ENCODE measurements around the gene DOCK2.

The DOCK2 gene

DNA sequence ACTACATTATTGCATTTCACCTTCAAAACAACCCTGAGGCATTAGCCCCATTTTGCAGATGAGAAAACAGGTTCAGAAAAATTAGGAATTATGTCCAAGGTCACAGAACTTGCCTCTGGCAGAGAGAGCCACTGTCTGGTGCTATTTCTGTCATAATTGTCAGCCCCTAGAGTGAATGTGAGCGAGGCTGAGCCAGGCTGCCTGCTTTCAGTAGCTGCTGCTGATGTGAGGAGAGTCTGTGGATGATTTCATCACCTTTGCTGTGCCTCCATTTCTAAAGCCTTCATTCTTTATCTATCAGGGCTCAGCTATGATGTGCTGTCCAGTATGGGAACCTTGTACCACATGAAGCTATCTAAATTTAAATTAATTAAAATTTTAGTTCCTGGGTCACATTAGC, 271.8 kb downstream of the DOCK2 start:
- no peak for DNase-seq (ENCODE audit: low read depth)

DNA sequence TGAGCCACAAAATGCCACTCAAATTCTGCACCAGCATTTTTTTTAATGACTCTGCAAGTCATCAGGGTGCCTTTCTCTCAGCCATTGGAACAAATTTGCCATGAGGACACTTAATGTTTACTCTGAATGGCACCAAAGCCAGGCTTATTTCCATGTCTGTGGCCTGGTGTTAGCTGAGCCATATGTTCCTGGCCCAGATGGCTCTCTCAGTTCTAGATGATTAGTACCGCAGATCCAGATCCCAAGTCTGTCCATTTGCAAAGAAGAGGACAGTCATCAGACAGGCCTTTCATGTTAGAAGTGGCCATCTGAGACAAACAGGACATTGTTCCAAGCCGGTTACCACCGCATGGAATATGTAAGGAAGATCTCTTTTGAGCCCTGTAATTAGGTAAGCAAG, 272.9 kb downstream of the DOCK2 start:
- DNase-seq (ENCODE audit: low read depth) = no peak

DNA sequence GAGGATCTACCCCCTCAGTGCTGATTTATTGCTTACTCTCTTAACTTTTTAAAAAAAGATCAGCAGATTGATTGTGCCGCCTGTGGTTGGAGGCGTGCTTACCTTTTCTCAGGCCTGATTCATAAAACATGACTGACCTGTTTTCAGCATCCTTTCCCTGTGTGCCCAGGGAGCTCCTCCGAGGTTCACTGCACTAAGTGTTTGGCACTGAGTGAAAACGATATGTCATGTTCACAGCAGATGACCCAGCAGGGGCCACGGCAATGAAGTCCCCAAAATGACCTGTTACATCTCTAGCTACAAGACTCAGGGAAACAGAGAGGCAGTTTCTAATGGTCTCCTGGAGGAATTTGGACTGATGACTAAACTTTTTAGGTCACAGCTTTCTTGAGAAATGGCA, 273.3 kb downstream of the DOCK2 start:
- DNase-seq (ENCODE audit: low read depth) = no peak

DNA sequence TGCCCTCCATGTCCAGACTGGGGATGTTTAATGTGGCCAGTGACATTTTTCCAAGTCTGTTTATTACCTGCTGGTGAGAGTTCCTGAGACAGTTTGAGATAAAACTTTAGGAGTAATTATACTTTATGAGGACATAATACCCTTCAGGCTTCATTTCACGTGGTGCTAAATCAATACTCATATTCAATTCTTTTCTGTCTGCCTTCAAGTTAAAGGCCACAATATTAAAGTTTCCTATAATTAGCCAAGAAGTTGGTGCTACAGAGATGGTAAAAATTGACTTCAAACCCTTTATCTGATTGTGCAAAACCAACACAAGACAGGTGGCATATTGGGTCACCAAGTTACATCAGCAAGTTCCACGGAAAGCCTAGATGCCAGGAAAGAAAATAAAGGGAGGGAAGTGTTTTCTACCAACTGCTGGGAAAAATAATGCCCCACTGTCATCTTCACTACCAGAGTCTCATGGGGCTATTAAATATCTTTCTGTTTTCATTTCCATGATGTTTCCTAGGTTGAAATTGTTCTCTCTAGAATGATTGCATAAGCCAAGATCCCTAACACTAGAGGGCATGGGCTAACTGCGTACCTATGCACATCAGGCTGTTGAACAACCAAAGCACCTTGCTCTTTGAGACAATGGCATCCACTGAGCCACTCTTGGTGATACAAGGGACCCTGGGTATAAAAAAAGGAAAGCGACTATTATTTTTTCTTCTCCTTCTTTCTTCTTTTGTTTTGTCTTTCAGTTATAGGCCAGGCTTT, 274.6 kb downstream of the DOCK2 start:
- DNase-seq (ENCODE audit: low read depth) = no peak

DNA sequence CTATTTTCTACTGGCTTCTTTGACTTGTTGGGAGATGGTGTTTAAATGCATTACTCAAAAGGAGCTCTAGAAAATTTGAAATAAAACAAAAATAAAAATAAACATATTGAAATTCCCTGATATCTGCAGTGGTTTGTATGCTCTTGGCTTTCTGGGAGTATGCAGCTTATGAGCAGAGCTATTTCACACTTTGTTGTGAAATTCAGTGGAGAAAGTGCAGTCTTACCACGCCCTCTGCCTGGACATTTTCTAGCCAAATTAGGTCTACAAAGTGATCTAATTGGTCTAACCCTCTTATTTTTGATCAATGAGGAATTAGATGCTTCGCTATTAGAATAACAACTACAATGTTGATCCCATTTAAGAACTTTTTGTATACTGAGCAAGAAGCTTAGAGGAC, 276.4 kb downstream of the DOCK2 start:
- DNase-seq (ENCODE audit: low read depth) = no peak

DNA sequence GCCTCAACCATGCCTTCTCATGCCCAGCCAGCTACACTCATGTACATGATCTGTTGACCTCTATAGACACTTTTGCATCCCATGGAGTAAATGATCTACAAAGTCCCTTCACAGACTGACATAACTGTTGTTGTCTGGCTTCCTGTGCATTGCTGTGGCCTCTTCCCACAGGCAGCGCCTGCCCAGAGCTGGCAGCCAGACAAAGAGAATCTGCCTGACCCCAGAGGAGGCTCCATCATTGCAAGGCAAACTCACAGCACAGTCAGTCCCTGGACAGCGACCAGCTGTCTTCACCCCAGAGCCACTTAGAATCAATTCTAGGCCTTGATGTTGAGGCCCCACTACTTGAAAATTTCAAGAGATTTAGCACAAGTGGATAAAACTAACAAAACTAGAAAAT, 277.7 kb downstream of the DOCK2 start:
- DNase-seq (ENCODE audit: low read depth) = no peak

DNA sequence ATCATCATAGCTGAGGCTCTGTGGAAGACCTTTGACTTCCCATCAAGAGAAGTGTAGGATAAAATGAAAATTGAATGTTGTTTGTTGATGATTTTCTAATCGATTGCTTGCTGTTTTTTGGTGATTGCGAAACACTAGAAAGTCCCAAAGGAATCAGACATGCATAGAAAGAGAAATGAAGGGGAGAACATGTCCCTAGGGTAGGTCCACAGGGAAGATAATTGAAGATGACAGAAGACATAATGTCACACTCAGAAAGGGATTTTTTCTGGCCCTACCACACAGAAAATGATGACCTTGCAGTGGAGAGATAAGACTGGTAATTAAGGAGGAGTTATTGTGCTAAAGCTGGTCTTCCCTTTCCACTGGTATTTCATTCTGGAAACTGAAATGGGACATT, 280.4 kb downstream of the DOCK2 start:
- no peak for DNase-seq (ENCODE audit: low read depth)

DNA sequence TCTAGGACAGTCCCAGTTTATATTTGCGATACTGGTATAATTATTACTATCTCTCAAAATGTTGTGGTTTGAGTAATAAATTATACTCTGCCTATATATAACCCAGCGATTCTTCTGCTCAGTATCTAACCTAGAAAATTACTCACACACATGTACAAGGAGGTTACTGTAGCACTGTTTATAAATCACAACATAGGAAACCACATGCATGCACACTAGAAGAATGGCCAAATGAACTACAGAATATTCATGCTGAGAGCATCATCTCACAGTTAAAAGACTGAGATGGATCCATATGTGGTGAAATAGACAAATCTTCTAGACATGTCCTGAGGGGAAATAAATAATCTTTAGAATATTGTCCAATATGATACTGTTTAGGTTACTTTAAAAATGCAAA, 281.2 kb downstream of the DOCK2 start:
- DNase-seq (ENCODE audit: low read depth) = no peak

DNA sequence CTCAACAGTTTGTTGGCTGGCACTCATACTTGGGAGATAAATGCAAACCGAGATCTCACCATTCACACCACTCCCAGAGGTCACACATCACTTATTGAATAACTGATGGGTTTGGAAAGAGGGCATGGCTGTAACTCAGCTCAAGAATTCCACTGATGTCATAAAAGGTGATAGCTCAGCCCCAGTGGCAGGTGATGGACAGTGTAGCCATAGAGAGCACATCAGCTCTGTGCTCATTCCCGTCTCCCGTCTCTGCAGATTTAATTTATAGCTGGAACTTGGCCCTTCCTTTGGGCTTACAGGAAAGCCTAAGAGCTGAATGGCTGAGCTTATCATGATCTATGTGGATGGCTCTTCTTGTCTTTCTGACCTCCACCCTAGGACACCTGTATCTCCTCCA, 283.4 kb downstream of the DOCK2 start:
- DNase-seq (ENCODE audit: low read depth) = no peak

DNA sequence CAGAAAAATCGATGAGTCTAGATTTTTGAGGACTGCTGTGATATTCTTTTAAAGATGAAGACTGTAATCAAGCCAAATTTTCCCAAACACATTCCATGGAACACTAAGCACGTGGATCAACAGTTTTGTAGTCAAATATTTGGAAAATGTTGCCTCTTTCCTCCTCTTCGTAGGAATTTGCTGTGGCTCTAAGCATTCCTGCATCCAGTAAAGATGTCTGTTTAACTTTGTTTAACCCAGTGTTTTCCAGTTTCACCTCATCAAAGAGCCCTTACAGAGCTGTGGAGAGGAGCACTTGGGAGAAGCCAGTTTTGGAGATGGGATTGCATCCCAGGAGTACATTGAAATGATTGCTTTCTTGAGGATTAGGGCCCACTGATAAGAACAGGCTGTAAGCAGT, 284.3 kb downstream of the DOCK2 start:
- no peak for DNase-seq (ENCODE audit: low read depth)

DNA sequence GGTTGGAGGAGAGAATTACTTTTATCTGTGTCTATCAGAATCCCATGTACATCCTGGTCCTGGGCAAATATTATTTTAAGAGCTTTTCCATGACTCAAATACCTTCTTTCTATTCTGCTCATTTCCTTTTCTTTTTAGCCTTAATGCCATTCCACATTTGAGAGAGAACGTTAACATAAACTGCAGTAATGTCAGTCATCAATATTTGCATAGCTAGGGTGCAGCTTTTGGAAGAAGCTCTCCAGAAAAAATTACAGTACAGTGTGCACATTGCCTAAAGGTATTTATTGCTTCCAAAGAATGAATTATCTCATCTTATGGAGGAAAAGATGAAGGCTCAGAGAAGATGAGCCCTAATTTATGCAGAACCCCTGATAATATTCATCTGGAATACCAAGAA, 284.9 kb downstream of the DOCK2 start:
- no peak for DNase-seq (ENCODE audit: low read depth)

DNA sequence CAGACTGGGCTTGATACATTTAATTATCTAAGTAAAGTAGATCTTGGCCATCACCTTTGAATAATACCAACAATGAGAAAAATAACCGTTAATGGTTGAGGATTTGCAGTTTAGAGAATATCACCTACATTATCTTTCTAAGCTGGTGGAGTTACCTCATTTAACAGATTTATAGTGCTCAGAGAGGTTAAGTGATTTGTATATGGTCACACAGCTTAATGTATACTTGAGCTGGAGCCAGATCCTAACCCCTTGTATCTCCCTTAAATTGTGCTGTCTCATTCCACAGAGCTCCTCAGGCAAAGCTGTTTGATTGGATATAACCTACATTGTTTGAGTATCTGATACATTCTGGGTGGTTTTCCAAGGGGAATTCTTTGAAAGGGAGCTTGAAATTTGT, 285.4 kb downstream of the DOCK2 start:
- no peak for DNase-seq (ENCODE audit: low read depth)

DNA sequence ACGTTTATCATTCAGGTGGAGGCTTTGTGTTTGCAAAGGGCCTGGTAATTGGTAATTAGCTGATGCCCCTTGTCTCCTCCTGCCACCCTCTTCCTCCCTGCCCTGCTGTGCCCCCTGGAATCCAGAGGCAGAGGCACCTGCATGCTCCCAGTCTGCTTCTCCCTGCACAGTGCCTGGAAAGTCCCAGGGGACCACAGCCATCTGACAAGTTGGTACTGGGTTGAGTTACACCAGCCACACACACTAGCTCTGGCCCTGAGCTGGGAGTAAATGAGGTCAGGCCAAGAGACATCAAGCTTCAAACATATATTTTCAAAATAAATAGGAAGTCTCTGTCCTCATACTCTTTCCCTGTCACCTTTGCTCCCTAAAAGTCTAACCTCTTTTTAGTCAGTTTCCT, 286.9 kb downstream of the DOCK2 start:
- DNase-seq (ENCODE audit: low read depth) = no peak

DNA sequence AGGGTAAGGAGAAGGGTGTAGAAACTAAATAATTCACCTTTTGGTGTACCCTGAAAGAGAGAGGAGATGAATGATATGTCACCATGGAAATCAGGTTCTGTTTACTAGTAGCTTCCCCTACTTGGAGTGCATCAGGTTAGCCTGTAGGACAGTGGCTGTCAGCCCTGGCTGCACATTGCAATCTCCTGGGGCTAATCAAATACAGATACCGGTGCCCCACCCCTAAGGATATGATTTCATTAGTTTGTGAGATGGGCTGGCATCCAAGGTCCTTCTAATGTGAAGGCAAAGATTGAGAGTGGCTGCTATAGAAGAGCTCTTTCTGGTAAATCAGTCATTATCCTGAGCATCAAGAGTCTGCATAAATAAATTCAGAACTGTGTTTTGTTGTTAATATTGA, 296.1 kb downstream of the DOCK2 start:
- DNase-seq (ENCODE audit: low read depth) = no peak

DNA sequence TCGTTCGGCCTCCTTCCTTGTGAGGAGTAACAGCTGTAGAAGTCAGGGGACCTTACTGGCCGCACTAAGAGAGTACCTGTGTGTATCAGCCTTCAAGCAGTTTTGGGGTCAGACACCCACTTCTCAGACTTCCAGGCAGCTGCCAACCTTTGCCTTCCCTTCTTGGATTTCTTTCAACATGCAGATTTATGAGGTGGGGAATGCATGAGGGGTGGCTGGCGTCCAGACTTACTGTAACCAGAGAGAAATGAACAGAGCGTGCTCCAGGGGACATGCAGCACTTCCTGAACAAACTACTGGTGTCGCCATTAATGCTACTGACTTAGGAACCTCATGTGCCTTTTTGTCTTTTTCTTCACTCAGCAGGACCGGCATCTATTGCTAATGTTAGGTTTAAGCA, 296.5 kb downstream of the DOCK2 start:
- DNase-seq (ENCODE audit: low read depth) = no peak

DNA sequence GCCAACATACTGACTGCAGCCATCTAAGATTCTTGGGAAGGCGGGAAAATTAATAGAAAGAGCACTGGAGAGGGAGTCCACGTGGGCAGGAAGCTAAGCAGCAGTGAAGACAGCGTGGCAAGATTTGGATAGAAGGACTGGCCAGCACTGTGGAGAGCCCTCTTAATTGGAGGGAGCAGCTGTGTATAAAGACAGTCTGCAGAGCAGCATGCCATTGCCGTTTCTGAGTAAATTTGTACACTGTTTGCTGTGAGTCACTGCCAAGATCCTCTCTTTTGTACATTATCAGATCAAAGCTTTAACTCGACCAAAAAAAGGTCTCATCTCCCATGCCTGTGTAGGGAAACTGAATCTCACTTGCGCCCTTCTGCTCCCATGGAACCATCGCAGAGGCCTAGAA, 297.9 kb downstream of the DOCK2 start:
- DNase-seq (ENCODE audit: low read depth) = no peak

DNA sequence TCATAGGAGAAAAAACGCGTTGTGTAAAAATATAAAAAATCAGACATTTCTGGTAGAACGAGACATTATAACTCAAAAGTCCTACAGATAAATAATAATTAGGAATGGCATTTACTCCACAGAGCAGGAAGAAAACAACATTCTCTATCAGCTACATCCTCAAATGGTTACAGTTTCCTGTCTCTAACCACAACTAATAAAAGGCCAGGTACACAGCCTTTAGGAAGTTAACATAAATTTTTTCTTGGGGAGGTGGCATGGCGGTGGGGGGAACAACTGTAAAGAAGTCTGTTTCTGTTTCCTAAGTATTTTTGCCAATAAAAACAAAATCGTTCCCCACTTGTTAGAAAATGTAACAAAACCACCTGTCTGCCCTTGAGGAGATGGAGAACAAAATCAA, 298.7 kb downstream of the DOCK2 start:
- no peak for DNase-seq (ENCODE audit: low read depth)

DNA sequence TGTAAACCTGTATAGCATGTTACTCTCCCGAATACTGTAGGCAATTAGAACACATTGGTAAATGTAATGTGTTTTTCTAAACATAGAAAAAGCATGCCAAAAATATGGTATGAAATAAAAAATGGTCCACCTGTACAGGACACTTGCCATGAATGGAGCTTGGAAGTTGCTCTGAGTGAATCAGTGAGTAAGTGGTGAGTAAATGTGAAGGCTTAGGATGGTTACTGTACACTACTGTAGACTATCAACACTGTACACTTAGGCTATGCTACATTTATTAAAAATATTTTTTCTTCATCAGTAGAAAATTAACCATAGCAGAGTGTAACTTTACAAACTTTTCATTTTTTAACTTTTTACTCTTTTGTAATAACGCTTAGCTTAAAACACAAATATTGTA, 301.4 kb downstream of the DOCK2 start:
- no peak for DNase-seq (ENCODE audit: low read depth)

DNA sequence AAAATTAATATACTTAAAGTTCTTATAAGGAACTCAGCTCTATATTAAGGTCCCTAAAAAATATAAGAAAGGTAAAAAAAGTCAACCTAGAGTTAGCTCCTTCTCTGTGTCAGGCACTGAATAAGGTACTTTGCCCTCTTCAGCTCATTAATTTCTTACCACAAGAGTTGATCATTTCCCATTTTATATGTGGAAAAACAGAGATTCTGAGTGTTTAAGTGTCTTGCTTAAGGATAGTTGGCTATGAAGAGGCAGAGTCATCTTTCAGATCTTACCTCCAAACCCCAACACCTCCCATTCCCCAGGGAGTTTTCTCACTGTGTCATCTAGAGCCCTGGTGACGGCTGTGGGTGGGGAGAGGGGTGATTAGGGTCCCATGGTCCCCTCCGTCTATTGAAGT, 302.7 kb downstream of the DOCK2 start:
- DNase-seq (ENCODE audit: low read depth) = no peak

DNA sequence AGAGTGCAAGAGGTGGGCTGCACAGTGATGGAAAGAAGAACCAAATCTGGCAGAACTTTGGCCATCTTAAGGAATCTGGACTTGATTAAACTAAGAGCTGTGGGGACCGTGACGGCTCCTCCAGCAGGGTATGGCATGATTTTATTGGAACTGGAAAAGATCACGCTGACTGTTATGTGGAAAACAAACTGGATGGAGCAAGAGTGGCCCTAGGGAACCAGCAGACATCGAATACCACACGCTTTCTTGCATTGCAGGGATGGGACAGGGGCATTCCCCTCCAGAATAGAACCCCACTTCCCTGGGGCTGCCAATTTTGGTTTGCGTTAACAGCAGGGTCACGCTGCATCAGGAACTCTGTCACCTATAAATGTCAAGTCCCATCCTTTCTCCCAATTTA, 304.5 kb downstream of the DOCK2 start:
- no peak for DNase-seq (ENCODE audit: low read depth)

DNA sequence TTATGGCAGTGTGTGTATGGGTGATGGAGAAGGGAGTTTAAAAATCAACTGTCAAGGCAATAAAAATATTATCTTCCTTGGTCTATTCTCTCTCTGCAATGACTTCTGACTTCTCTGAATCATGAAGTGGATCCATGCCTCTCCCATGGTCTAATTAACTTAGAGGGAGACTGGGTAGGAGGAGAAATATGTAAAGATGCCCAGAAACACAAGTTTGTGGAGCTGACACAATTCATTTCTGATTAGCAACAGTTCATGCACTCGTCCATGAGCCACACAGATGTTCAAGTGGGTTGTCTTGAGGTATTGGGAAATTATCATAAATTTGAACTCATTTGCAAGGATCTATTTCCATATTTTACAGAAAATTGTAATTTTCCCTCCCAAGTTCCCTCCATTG, 305.1 kb downstream of the DOCK2 start:
- DNase-seq (ENCODE audit: low read depth) = no peak

DNA sequence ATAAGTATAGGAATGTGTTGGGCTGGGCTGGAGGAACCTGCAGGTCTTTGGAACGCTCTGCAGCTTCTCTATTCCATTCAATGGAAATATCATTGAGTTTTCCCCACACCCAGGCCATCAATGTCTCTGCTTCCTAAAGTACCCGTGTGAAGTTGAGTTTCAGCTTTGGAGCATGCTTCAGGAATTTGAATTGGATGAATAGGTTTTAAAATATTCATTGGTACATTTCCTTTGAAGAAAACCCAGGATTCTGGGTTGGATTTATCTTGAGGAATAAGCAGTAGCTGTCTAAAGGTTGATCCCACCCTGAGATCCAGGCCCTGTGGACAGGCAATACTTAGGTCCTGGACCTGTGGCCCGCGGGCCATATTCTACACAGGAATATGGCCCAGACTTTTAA, 306.0 kb downstream of the DOCK2 start:
- DNase-seq (ENCODE audit: low read depth) = no peak

DNA sequence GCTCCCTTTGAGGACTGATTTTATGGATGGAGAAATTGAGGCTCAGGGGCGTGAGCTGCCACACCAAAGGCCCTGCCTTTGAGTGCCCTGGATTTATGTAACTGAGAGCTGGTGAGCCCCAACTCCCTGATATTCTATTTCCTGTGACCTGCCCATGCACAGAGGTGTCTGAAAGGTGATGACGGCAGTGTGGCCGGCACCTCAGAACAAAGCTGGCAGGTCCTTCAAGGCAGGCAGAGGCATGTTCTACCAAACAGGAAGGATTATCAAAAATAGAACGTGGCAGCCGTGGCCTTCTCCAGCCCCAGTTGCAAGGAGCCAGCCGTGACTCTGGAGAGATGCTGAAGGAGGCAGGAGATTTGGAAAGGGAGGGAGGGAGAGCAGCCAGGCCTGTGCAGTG, 307.0 kb downstream of the DOCK2 start:
- DNase-seq (ENCODE audit: low read depth) = no peak

DNA sequence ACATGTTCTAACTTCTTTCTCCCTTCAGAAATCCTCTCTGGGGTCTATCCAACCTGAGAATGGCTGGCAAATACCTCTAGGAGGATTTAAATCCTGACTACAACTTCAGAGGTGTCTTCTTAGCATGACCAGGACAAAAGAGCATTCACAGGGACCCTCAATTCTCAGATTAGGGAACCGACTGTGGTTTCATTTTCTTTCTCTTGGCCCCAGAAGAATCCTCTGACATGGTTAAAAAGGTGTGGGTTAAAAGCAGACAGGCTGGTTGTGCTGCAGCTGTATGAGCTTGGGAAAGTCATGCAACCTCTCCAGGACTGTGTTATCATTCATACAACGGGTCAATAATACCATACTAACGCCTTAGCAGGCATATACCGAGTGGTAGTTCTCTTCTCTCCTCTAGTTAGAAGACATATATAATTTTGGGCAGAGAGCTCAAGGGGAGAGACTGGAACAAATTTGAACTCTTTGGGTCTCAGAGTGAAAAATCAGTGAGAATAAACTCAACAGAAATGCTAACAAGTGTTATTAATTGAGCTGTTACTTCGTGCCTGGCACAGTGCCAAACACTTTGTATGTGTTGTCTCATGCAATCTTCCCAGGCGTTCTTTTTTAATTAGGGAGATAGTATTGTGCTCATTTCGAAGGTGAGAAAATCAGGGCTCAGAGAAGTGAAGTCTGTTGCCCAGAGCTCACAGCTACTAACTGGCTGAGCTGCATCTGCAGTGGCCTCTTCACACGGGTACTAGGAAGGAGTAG, 308.0 kb downstream of the DOCK2 start:
- DNase-seq (ENCODE audit: low read depth) = no peak

All from stimulated activated CD8-positive, alpha-beta memory T cell treated with anti-CD3 and anti-CD28 coated beads, Interleukin-12 subunit alpha, Interleukin-12 subunit beta, amount 100 ng/mL, for 4 hours (primary cell).